ENCODE results near the gene AP3B1.
"Not testable (repeated sequence)": the region's sequence is repeated elsewhere in the genome, so short reads cannot be mapped to it uniquely, and the experiment has no call there.

The AP3B1 gene

GRCh38 chr5:78060421-78060820 lies 234.1 kb downstream of the AP3B1 start:
- no peak for DNase-seq

- no peak for DNase-seq
Measured at GRCh38 chr5:78058625-78059024, 235.9 kb downstream of the AP3B1 start.

GRCh38 chr5:78056901-78057514 lies 237.5 kb downstream of the AP3B1 start:
- DNase-seq, result no peak

GRCh38 chr5:78056053-78056452 lies 238.4 kb downstream of the AP3B1 start:
- no peak for DNase-seq

GRCh38 chr5:78050888-78051287 lies 243.6 kb downstream of the AP3B1 start:
- DNase-seq, result peak; percentile 23

- DNase-seq, result not testable (repeated sequence)
Measured at GRCh38 chr5:78046823-78047222, 247.7 kb downstream of the AP3B1 start.

GRCh38 chr5:78046006-78046405 lies 248.5 kb downstream of the AP3B1 start:
- DNase-seq, result no peak

- no peak for DNase-seq
Measured at GRCh38 chr5:78041805-78042204, 252.7 kb downstream of the AP3B1 start.

- DNase-seq, result no peak
Measured at GRCh38 chr5:78025540-78025939, 269.0 kb downstream of the AP3B1 start.

GRCh38 chr5:78019744-78020143 lies 274.8 kb downstream of the AP3B1 start:
- DNase-seq, result no peak

GRCh38 chr5:78016863-78017529 lies 277.5 kb downstream of the AP3B1 start:
- DNase-seq, result peak; percentile 100

- no peak for DNase-seq
Measured at GRCh38 chr5:78009937-78010527, 284.5 kb downstream of the AP3B1 start.

- peak; percentile 49 for DNase-seq
Measured at GRCh38 chr5:78008356-78008967, 286.0 kb downstream of the AP3B1 start.

- DNase-seq, result no peak
Measured at GRCh38 chr5:78007233-78007632, 287.3 kb downstream of the AP3B1 start.

- DNase-seq, result no peak
Measured at GRCh38 chr5:78006449-78006848, 288.0 kb downstream of the AP3B1 start.

- peak; percentile 95 for DNase-seq
Measured at GRCh38 chr5:78005021-78005785, 289.3 kb downstream of the AP3B1 start.

GRCh38 chr5:78004559-78004958 lies 289.9 kb downstream of the AP3B1 start:
- DNase-seq, result no peak

GRCh38 chr5:78003919-78004318 lies 290.6 kb downstream of the AP3B1 start:
- peak; percentile 86 for DNase-seq

GRCh38 chr5:78003450-78003849 lies 291.0 kb downstream of the AP3B1 start:
- DNase-seq, result no peak

GRCh38 chr5:78002690-78003089 lies 291.8 kb downstream of the AP3B1 start:
- no peak for DNase-seq

- no peak for DNase-seq
Measured at GRCh38 chr5:78001197-78001596, 293.3 kb downstream of the AP3B1 start.

GRCh38 chr5:78000191-78000590 lies 294.3 kb downstream of the AP3B1 start:
- no peak for DNase-seq

GRCh38 chr5:77999399-77999798 lies 295.1 kb downstream of the AP3B1 start:
- no peak for DNase-seq
